H9 (cell line): ENCODE results near the gene ZNF416. TPM values are rescaled to one million over a fixed set of nuclear protein-coding genes. Genes with fewer than 3 reads are reported as not detected.

Source experiments
- DNase-seq: peaks from one replicate; pipeline ENCODE4 v3.0.0-alpha.2; 2017
- H2AFZ ChIP-seq: one replicate; pipeline ENCODE4 v1.6.1; 2013; ENCODE audit warnings: mild to moderate bottlenecking, low read length, control low read depth, moderate library complexity
- H2AK5ac ChIP-seq: 2 replicates; pipeline ENCODE4 v1.6.1; 2013; ENCODE audit warnings: low read length, control low read depth, mixed read lengths; ENCODE audit not compliant: insufficient read length
- H2BK120ac ChIP-seq: one replicate; pipeline ENCODE4 v1.6.1; 2013; ENCODE audit warnings: low read depth, mild to moderate bottlenecking, low read length, control low read depth, inconsistent platforms; ENCODE audit not compliant: poor library complexity, severe bottlenecking
- H2BK12ac ChIP-seq: 2 replicates; pipeline ENCODE4 v1.6.1; 2013; ENCODE audit warnings: low read length, control low read depth, mixed read lengths, low read depth; ENCODE audit not compliant: insufficient read length
- H2BK15ac ChIP-seq: 2 replicates; pipeline ENCODE4 v1.6.1; 2013; ENCODE audit warnings: low read depth, low read length, control low read depth
- H2BK20ac ChIP-seq: one replicate; pipeline ENCODE4 v1.6.1; 2013; ENCODE audit warnings: low read depth, mild to moderate bottlenecking, low read length, control low read depth, inconsistent platforms; ENCODE audit not compliant: poor library complexity, severe bottlenecking
- H2BK5ac ChIP-seq: 2 replicates; pipeline ENCODE4 v1.6.1; 2013; ENCODE audit warnings: low read length, control low read depth, mixed read lengths; ENCODE audit not compliant: insufficient read length
- H3K14ac ChIP-seq: 2 replicates; pipeline ENCODE4 v1.6.1; 2013; ENCODE audit warnings: low read length, control low read depth; ENCODE audit not compliant: insufficient read depth
- H3K18ac ChIP-seq: 2 replicates; pipeline ENCODE4 v1.6.1; 2013; ENCODE audit warnings: low read depth, mild to moderate bottlenecking, mixed read lengths, low read length, control low read depth; ENCODE audit not compliant: insufficient read length
- H3K23ac ChIP-seq: 2 replicates; pipeline ENCODE4 v1.6.1; 2013; ENCODE audit warnings: low read length, control low read depth, mixed read lengths, low read depth; ENCODE audit not compliant: insufficient read length
- H3K23me2 ChIP-seq: 2 replicates; pipeline ENCODE4 v1.6.1; 2013; ENCODE audit warnings: low read depth, mild to moderate bottlenecking, mixed read lengths, low read length, control low read depth; ENCODE audit not compliant: insufficient read length, poor library complexity, severe bottlenecking
- H3K27ac ChIP-seq: 2 replicates; pipeline ENCODE4 v1.5.1; 2013; ENCODE audit warnings: low read length, control low read depth, mixed read lengths, low read depth; ENCODE audit not compliant: insufficient read length
- H3K27me3 ChIP-seq: 2 replicates; pipeline ENCODE4 v1.6.1; 2013; ENCODE audit warnings: low read length, control low read depth, inconsistent platforms; ENCODE audit not compliant: insufficient read depth
- H3K4ac ChIP-seq: 2 replicates; pipeline ENCODE4 v1.6.1; 2013; ENCODE audit warnings: low read depth, mild to moderate bottlenecking, control low read depth, inconsistent platforms, low read length, moderate library complexity
- H3K4me1 ChIP-seq: 2 replicates; pipeline ENCODE4 v1.6.1; 2013; ENCODE audit warnings: low read length, control low read depth, inconsistent platforms; ENCODE audit not compliant: insufficient read depth
- H3K4me2 ChIP-seq: 2 replicates; pipeline ENCODE4 v1.6.1; 2013; ENCODE audit warnings: low read length, control low read depth, mixed read lengths; ENCODE audit not compliant: insufficient read length, insufficient read depth
- H3K56ac ChIP-seq: 2 replicates; pipeline ENCODE4 v1.6.1; 2013; ENCODE audit warnings: low read depth, mild to moderate bottlenecking, mixed read lengths, low read length, control low read depth; ENCODE audit not compliant: insufficient read length
- H3K79me1 ChIP-seq: 2 replicates; pipeline ENCODE4 v1.6.1; 2013; ENCODE audit warnings: low read depth, mild to moderate bottlenecking, moderate library complexity, low read length, control low read depth, inconsistent platforms; ENCODE audit not compliant: insufficient read depth, poor library complexity, severe bottlenecking
- H3K79me2 ChIP-seq: 2 replicates; pipeline ENCODE4 v1.6.1; 2013; ENCODE audit warnings: low read length, control low read depth, inconsistent platforms; ENCODE audit not compliant: insufficient read depth
- H3K9ac ChIP-seq: 2 replicates; pipeline ENCODE4 v1.6.1; 2013; ENCODE audit warnings: low read length, control low read depth, mixed read lengths; ENCODE audit not compliant: insufficient read length; ENCODE audit errors: extremely low read depth
- H3K9me3 ChIP-seq: one replicate; pipeline ENCODE4 v1.6.1; 2013; ENCODE audit warnings: low read depth, low read length, inconsistent platforms; ENCODE audit not compliant: control insufficient read depth
- H3T11ph ChIP-seq: one replicate; pipeline ENCODE4 v1.6.1; 2013; ENCODE audit warnings: mild to moderate bottlenecking, low read length, control low read depth, inconsistent platforms
- H4K20me1 ChIP-seq: one replicate; pipeline ENCODE4 v1.6.1; 2013; ENCODE audit not compliant: control insufficient read depth, insufficient read length, insufficient read depth
- H4K5ac ChIP-seq: 2 replicates; pipeline ENCODE4 v1.6.1; 2013; ENCODE audit warnings: low read depth, mild to moderate bottlenecking, mixed read lengths, low read length, control low read depth; ENCODE audit not compliant: insufficient read length
- H4K8ac ChIP-seq: replicated peaks from 2 replicates; pipeline ENCODE4 v1.6.1; 2013; ENCODE audit warnings: low read length, control low read depth, mixed read lengths, low read depth; ENCODE audit not compliant: insufficient read length
- H4K91ac ChIP-seq: 2 replicates; pipeline ENCODE4 v1.6.1; 2013; ENCODE audit warnings: low read depth, mild to moderate bottlenecking, moderate library complexity, mixed read lengths, low read length, control low read depth; ENCODE audit not compliant: insufficient read length
- H3K27ac Mint-ChIP-seq, 3 experiments: 2 replicates in 2 of 3; 3 replicates in 1 of 3; pipeline ENCODE4 v1.8.0; 2020 to 2021; ENCODE audit warnings: mixed read lengths in 3 of 3, mild to moderate bottlenecking in 1 of 3, moderate library complexity in 1 of 3
- H3K27me3 Mint-ChIP-seq: 2 replicates; pipeline ENCODE4 v1.8.0; 2021; ENCODE audit warnings: low read depth, mild to moderate bottlenecking, moderate library complexity, mixed read lengths
- H3K36me3 Mint-ChIP-seq, 3 experiments: 2 replicates in 2 of 3; 3 replicates in 1 of 3; pipeline ENCODE4 v1.8.0; 2020 to 2021; ENCODE audit warnings: low read depth in 3 of 3, mixed read lengths in 3 of 3; ENCODE audit not compliant: insufficient read depth in 1 of 3
- H3K4me1 Mint-ChIP-seq, 2 experiments: 2 replicates each; pipeline ENCODE4 v1.8.0; 2020; ENCODE audit warnings: mixed read lengths in 2 of 2
- H3K4me3 Mint-ChIP-seq, 2 experiments: 2 replicates in 1 of 2; 3 replicates in 1 of 2; pipeline ENCODE4 v1.8.0; 2020 to 2021; ENCODE audit warnings: mild to moderate bottlenecking in 2 of 2, mixed read lengths in 2 of 2, moderate library complexity in 1 of 2
- H3K9me3 Mint-ChIP-seq, 2 experiments: 2 replicates in 1 of 2; 3 replicates in 1 of 2; pipeline ENCODE4 v1.8.0; 2020; ENCODE audit warnings: mild to moderate bottlenecking in 2 of 2, mixed read lengths in 2 of 2, moderate library complexity in 1 of 2
- CTCF ChIP-seq: fragments of 200-600 bp; sonication (generic); conservative IDR thresholded peaks from 3 replicates; pipeline ENCODE4 v1.8.0; 2021; ENCODE audit warnings: antibody characterized with exemption, mild to moderate bottlenecking
- WGBS: extraction: QIAGEN DNeasy Blood & Tissue Kit; methylation state at CpG from one replicate; pipeline ENCODE4 v1.1.7; 2013; ENCODE audit warnings: missing lambda C conversion rate, low lambda C conversion rate, mixed read lengths; ENCODE audit not compliant: insufficient read length; ENCODE audit errors: extremely low coverage; 5-methylcytosine and 5-hydroxymethylcytosine counted together
- total RNA-seq: library from RNA; stranded (reverse); gene quantifications from 2 replicates; pipeline ENCODE4 v1.2.1, GENCODE V29; 2021

Gene ZNF416
- total RNA-seq, 1 experiment from 2014 or later, result 10.9 TPM

DNA sequence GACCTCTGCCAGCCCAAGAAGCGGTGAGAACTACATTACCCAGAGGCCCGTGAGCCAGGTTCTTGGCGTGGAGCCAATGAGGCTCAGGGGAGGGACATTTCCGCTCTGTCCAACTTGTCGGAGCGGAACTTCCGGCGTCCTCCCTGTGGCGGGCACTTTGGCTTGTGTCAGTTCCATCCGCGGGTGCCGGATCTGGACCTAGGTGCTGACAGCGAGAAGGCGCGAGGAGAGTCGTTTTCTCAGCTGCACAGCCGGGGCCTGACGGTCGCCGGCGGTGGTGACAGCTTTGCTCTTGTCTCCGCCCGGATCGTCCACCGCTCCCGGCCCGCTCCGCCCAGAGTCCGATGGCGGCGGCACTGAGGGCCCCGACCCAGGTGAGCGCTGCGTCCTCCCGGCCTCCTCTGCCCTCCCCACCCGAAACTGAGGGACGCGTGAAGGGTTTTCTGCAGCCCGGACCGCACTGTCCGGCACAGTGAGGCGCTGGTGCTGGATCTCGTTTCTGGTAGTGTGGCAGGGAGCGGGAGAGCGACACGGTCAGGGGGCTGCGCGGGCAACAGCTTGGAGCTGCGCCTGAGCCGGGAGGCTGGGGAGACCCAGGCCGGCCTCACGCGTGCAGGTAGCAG lies 21.2 kb upstream of the ZNF416 start, which contains the start of gene ZNF530:
Gene ZNF530 (plus strand): TSS at position 125 of the 623 bp plus-strand sequence. CDS start 4,461 bp downstream, outside the sequence.
- Histone ChIP-seq H3K23ac (no peak within 1 kb of the TSS), H3K79me1 (peaks cover 6% of the 10 kb centered on the region), H3K27me3 (no peaks in the 10 kb centered on the region), H2BK120ac (no peak within 1 kb of the TSS), H4K8ac (no peak within 1 kb of the TSS), H4K20me1 (no peaks in the 10 kb centered on the region), H2BK5ac (no peak within 1 kb of the TSS), H3T11ph (no peak within 1 kb of the TSS), H2BK20ac (no peak within 1 kb of the TSS), H3K4me1 (no peaks in the 10 kb centered on the region), H3K56ac (no peak within 1 kb of the TSS), H4K91ac (no peak within 1 kb of the TSS), H4K5ac (no peak within 1 kb of the TSS), H3K4ac (no peak within 1 kb of the TSS), H3K9me3 (no peaks in the 10 kb centered on the region), H2AK5ac (no peak within 1 kb of the TSS), H3K18ac (no peak within 1 kb of the TSS), H3K4me2 (peak within 1 kb of the TSS; percentile 71), H2AFZ (peak within 1 kb of the TSS; percentile 74), H2BK15ac (no peak within 1 kb of the TSS), H3K9ac (peak within 1 kb of the TSS; percentile 60), H3K23me2 (peaks cover 10% of the 10 kb centered on the region), H3K14ac (no peak within 1 kb of the TSS; the same call in 1 of the 2 replicates), H2BK12ac (no peak within 1 kb of the TSS), H3K27ac (no peak within 1 kb of the TSS), H3K79me2 (no peaks in the 10 kb centered on the region)
- WGBS, result no CpG with 5 or more reads among the region's 53 CpGs
- DNase-seq, result peak; percentile 94
- peaks cover 4 to 33% of the 10 kb centered on the region in 2 experiments; a peak in 4 of 5 replicates for H3K9me3 Mint-ChIP-seq
- H3K36me3 Mint-ChIP-seq, result peaks cover 21 to 34% (median 31%) of the 10 kb centered on the region in 3 experiments
- peaks cover 4 to 10% of the 10 kb centered on the region in 2 experiments for H3K4me1 Mint-ChIP-seq
- peaks cover 4% of the 10 kb centered on the region for H3K27me3 Mint-ChIP-seq
- H3K27ac Mint-ChIP-seq, result no peak within 1 kb of the TSS
- H3K4me3 Mint-ChIP-seq, result peak within 1 kb of the TSS; percentile 85 to 90
- TF ChIP-seq CTCF, result no peak
